Activated naive CD4-positive, alpha-beta T cell treated with Interleukin-2 at 50 U/mL for 16 hours (primary cell): Measurements from ENCODE around the gene RGS19.
A peak's percentile ranks its signal among the peaks of the same experiment; 100 is the strongest.

Experiments
- DNase-seq: peaks from one replicate; pipeline ENCODE4 v3.0.0-alpha.2; 2020

RGS19 gene

DNA sequence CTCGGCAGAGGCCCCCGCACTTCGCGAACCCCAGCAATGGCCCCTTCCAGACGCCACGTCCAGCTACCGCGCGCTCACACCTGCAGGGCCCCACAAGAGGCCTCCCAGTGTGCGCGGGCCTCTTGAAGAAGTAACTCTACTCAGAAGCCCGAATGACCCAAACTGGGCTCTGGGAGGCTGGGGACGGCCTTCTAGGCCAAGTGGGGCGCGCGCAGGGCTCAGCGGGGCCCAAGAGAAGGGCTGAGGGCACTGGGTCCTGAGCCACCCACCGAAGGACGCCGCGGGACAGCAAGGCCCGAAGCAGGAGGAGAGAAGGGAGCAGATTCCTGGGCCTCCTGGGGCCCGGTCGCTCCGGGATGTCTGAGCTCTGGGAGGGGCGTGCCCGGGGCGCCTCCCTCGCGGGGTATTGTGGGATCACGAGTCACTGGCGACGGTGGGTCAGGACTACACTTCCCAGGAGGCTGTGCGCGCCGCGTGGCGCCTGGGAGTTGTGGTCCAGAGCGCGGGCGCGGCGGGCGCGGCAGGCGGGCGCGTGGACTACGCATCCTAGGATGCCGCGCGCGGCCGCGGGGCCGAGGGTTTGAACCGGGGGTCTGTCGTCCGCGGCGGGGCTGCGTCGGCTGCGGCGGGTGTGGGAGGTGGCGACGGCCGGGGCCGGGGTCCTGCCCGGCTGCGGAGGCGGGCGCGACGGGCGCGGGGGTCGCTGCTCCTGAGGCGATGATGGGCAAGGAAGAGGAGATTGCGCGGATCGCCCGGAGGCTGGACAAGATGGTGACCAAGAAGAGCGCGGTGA, 16.5 kb downstream of the RGS19 start, which contains the start of gene TCEA2:
TSS of gene TCEA2 (plus strand) at position 603 of the 793 bp plus-strand sequence. CDS start at position 718, 115 bp downstream.
- DNase-seq, result peak; percentile 95

DNA sequence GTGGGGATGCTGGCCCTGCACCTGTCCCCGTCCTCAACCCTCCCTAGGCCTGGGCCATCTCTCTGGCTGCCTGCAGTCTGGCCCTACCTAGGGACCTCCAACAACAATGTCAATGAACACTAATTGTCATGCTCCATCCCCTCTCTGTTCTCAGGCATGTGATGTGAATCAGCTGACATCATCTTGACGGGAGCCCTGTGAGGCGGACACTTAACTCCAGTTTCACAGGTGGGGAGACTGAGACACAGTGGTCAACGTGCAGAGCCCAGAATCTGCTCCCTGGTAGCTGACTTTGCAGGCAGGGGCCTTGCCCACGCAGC, 17.1 kb downstream of the RGS19 start:
- no peak for DNase-seq

DNA sequence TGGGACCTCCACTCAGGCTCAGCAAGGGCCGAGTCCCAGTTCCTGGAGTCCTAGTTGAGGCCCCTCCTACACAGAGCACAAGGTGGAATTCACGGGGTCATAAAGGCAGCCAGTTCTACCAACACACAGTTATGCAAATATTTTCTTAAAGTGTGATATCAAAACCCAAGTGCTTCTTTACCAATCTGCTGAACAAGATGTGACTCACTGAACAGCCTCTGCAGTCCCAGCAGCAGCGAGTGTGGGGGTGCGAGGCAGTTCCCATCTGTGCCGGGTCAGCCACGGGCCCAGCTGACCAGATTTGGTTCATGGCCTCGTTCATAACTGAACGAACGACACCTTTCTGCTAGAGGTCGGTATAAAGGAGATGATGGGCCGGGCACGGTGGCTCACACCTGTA, 20.8 kb downstream of the RGS19 start:
- no peak for DNase-seq

DNA sequence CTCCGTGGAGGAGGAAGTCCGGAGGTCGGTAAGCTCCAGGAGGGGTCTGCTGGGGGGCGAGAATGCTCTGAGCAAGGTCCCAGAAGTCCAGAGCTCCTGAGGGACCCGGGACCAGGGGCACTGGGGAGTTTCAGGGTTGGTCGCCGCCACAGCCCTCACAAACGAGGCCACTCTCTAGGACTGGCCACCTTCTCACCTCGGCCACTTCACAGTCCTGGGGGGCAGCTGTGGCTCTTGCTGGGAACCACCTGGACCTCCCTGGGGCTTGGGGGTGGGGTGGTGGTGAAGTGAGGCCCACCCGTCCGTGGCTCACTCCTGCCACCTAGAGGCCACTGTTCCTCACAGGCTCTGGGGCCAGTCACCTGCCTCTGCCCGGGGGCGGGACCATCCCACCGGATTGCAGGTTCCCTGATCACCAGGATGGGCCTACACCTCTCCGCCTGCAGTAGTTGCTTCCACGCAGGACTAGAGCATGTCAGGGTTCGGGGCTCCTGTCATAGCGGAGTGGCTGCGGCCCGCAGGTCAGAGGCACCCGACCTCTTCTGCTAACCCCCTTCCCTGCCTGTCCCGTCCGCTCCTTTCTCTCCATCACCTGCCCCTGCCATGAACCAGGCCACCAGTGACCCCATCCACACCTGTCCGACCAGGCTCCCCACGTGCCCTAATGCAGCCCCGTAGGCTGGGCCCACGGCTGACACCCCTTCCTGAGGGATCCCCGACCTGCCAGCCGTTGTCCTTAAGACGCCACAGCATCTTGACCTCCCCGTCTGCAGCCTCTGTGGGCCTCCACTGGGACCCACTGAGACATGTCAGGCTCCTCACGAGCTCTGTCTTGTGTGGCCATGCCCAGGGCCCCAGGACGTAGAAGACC, 21.5 kb downstream of the RGS19 start:
- DNase-seq, result peak; percentile 82

DNA sequence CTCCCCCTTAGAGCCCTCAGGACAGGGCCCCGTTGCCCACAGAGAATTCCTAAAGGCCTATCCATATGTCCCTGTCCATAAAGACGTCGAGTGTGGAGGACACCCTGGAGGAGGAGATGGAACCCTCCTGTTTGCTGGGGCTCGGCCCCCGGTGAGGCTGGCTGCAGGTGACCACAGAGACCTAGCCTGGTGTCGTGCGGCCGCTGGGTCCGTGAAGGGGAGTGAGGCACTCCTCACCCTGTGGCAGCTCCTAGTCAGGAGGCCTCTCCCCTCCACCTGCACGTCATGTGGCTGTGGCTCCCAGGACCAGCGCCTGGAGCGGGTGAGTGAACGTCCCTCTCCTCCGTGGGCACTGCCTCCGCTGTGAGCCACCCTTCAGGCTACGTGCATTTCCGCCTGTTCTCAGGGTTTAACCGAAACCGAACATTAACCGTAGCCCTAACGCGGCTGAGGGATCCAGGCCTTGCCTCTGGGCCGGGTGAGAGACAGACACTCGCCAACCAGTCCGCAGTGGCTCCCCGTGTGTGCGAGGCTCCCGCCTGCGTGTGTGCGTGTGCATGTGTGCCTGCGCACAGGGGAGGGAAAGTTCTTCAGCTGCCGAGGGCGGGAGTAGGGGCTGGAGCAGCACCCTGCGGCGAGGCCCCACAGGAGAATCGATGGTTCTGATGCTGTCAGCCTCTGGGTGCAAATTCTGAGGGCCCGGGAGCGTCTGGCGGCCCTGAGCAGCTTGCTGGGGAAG, 22.3 kb downstream of the RGS19 start:
- DNase-seq, result no peak

DNA sequence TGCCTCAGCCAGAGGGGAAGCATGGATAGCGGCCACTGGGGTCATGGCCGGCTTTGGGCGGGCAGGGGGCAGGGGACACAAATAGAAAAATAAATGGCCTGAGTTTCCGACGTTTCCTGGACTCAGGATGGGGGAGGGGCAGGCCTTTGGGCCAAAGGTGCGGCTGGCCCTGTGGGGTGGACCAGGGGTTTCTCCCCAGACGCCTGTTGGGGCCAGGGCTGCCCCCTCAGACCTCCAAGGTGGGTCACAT, 22.8 kb downstream of the RGS19 start:
- no peak for DNase-seq

DNA sequence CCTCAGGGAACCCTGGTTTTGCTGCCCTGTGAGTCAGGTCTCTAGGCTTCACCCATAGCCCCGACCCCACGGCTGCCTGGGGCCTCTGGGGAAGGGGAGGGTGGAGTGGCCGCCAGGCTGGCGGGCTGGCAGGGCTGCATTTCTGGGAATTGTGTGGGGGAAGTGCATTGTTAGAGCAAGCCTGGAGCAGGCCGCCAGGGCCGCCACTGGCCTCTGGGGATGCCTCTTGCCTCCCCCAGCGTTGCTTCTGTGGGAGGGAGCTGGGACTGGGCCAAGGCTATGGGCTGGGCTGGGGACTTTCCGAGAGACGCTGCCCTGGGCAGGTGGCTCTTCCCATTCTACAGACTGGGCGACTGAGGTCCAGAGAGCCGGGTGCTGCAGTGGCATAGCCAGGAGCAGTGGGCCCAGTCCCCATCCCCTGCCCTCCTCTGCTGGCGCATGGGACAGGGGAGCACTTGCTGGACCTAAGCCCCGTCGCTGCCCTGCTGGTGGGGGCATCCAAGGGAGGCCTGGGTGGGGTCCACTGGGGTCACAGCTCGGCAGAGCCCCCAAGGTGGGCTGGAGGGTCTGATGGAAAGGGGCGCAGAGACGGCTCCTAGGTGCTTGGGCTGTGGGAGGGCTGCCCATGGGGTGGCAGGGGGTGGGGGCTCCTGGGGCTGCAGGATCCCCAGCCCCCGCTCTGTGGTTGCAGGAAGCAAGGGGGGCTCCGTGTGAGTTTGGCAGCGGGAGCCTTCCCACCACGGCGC, 23.3 kb downstream of the RGS19 start:
- no peak for DNase-seq

DNA sequence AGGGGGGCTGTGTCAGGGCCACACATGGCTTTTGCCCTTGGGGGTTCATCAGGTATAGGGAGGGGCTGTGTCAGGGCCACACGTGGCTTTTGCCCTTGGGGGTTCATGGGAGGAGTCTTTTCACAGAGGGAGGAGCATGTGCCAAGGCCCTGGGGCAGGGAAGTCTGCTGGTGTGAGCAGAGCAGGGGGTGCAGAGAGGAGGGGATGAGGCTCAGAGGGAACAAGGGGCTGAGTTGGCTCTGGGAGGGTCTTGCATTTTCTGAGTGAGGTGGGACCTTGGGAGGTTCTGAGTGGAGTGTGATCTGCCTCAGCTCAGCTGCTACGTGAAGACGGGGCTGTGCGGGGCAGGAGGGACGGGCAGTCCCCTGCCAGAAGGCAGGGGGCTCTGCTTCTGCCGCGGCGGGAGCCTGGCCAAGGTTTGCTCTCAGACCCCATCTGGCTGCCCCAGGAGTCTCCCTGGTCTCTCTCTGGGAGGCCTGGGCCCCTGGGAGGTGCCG, 23.9 kb downstream of the RGS19 start:
- no peak for DNase-seq

DNA sequence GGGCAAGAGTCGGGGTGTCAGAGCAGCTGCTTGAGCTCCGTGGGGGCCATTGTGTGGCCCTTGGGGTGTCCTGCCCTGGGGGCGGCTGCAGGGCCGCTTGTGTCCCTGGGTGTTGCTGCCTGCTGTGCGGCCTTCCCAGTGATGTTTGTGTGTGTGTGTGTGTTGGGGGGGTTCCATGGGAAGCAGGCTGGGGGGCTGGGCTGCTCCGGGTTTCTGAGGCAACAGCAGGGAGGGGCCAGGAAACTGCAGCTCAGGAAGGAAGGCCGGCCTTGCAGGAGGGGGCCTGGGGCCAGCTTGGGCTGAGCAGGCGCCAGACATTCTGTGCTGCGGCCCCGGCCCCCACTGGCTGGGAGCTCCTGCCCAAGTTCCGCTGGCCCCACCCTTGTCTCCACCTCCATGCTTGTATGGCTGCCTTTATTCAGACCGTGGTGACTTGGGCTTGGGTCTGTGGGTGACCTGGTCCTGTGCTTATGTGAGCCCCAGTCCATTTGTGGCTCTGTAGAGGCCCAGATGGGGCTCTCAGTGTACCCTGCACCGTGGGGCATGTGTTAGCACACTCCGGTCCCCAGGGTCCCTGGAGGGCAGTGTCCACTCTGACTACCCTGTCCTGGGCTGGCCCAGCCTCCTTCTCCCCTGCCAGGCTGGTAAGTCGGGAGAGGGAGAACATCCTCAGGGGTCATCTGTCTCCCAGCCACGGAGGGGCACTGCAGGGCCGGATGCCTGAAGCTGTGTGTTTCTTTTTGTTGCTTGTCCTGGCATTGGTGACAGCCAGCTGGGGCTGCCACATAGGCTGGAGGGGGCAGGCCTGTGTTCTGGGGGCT, 25.3 kb downstream of the RGS19 start:
- DNase-seq, result no peak

DNA sequence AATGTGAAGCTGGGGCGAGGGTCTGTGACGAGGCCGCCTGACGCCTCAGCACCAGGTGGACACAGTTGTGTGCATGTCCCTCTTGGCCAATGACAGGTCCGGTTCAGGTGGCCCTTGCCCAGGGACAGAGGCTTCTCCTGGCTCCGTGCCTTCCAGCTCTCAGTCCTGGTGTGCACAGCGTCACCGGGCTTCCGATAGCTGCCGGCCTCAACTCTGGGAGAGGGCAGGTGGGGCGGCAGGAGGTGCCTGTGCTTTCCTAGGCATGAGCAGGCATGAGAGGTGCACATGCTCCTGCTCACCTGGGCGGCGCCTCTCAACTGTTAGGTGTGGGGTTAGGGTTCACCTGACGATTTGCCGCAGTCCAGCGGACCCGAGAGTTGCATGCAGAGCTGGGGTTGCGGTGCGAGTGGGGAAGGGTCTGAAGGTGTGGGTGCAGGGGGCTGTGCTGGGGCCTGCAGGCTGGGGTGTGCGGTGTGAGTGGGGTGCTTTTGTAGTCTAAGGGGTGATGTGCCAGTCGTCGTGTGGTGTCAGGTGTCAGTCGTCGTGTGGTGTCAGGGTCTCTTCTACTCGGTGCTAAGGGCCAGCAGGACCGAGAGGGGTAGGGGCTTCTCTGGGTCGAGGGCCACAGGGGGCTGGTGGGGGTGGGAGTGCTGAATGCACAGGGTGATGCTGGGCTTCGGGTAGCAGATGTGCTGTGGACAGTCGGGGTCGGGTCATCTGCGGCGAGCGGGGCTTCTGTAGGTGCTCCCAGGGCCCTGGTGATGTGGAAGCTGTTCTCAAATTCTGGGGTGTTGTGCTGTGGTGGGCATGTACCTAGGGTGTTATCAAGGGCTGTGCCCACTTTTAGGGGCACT, 26.1 kb downstream of the RGS19 start:
- DNase-seq, result no peak

DNA sequence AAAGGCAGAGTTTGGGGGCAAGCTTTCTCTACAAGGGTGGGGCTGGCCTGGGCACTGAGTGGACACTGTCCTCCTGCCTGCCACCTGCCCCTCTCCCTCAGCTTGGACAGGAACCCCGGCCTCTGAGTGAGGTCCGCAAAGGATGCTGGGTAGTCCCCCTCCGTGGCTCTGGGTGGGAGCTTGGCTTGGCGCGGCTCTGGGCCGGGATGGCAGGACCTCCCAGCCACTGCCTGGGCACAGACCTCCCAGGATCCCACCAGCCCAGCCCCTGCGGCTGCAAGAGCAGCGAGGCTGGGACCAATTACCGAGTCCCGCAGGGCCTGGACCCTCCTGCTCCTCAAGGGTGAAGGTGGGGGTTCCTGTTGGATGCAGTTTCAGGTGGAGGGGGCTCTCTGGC, 27.0 kb downstream of the RGS19 start:
- DNase-seq, result no peak

DNA sequence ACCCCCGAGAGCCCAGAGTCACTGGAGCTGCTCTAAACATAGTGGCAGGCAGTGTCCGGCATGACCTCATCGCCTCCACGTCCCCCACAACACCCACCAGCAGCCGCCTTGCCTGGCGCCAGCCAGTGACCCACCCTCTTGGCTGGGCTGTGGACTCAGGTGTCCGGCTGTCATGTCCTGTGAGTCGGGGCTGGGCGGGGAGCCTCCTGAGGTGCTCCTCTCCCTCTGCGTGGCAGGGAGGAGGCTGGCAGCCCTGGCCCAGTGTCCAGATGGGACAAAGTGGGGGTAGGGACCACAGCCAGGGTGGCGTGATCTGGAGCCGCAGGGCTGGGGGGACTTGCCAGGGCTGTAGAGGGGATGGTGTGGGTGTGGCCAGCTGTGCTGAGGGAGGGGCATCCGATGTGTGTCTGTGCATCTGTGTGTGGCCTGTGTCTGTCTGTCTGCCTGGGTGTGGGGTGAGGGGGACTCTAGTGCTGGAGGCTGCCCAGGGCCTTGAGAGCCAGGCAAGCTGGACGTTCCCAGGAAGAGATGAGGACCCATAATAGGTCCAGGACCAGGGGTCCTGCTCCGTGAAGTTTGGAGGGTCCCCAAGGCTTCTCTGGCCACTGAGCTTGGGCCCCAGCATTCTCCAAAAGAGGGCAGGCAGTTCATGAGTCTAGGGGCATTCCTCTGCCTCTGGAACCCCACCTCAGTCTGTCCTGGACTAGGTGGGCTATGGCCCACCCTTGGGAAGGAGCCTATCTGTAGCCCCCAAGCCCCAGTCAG, 27.6 kb downstream of the RGS19 start:
- DNase-seq, result no peak

DNA sequence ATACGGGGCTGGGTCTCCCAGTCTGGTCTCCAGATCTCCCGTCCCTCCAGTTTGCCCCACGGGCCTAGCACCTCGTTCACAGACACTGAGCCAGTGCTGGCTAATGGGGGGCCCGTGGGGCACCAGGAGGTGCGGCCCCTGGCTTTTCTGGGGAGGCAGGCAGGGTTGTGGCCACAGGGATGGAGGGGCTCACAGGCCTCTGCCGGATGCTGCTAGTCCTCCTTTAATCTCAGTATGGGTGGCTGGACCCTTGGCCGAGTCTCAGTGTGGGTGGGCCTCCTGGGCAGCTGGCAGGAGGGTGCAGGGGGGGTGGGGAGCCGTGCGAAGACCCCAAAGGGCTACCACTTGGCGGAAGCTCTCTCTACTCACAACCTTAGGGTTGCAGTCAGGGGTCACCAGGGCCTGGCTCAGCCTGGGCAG, 28.3 kb downstream of the RGS19 start:
- DNase-seq, result no peak

DNA sequence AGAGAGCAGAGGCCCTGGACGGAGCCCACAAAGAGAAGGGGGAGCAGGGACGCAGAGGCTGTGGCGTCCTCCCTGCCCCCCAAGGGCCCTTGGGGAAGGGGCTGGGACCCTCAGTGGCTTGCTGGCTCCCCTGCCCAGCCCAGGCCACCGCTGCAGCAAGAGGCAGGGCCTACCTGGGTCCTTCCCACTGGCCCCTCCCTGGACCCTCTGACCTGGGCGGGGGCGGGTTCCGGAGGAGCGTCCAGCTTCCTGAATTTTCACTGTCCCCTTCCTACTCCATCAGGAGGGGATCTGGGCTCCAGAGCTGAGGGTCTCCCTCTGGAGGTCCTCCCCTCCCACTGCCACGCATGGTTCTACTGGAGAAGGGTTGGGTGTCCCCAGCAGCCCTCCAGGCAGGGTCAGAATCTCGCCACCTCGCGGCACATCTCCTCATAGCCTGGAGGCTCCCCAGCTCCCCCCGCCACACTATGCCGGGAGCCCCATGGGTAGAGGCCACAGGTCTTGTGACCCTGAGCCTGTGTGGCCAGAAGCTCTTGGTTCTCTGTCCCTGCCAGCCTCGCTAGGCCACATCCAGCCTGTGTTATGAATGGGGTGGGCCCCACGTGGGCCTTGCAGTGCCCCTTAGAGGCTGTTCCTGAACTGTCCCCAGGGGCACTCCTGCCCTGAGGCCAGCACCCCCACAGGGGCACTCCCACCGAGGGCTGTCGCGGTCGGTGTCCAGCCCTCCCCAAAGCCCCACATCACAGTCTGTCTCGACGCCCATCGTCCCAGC, 28.9 kb downstream of the RGS19 start:
- no peak for DNase-seq

DNA sequence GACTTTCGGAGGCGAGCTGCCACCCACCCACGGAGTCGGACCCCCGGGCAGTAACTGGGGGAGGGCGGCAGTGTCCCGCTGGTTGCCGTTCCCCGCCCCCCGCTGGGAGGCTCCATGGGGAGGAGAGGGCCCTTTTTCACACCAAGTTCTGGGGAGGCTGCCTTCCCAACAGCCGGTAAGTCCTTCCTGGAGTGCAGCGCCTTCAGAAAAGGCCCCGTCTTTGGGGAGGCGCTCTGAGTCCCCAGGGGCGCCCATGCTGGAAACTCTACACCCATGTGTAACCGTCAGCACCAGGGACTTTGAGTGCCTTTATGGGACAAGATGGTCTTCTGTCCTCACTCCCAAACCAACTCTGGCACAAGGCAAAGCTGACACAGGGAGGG, 29.4 kb downstream of the RGS19 start:
- DNase-seq, result no peak

DNA sequence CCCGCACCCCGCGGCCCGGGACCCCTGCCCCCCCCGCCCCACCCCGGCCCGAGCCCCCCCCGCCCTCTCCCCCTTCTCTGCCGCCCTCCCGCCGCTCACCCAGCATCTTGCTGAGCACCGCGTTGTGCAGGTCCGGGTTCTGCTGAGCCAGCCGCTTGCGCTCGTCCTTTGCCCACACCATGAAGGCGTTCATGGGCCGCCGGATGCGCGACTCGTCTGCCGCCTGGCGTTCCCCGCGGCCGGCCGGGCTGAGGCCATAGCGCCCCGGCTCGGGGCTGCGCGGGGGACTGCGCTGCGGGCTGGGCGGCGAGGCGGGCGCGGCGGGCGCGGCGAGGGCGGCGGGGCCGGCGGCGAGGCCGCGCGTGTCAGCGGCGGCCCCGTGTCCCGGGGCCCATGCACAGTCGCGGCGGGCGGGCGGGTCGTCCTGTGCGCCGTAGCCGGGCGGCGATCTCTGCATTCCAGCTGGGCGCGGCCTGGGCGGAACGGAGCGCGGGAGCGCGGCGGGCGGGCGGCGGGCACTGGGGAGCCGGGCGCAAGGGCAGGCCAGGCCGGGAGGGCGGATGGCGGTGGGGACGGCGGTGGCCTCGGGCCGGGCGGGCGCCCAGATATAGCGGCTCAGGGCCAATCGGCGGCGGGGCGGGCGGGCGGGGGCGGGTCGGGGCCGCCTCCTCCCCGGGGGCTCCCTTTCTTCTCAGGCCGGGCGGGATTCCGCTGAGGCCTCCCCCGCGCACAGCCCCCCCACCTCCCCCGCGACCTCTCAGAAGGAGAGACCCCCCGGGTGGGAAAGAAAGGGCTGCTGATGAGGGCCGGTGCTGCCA, 30.0 kb downstream of the RGS19 start, which contains the start of gene SOX18:
TSS of gene SOX18 (minus strand) at position 580 of the 818 bp plus-strand sequence. CDS start at position 457, 123 bp downstream.
- peak; percentile 33 for DNase-seq

DNA sequence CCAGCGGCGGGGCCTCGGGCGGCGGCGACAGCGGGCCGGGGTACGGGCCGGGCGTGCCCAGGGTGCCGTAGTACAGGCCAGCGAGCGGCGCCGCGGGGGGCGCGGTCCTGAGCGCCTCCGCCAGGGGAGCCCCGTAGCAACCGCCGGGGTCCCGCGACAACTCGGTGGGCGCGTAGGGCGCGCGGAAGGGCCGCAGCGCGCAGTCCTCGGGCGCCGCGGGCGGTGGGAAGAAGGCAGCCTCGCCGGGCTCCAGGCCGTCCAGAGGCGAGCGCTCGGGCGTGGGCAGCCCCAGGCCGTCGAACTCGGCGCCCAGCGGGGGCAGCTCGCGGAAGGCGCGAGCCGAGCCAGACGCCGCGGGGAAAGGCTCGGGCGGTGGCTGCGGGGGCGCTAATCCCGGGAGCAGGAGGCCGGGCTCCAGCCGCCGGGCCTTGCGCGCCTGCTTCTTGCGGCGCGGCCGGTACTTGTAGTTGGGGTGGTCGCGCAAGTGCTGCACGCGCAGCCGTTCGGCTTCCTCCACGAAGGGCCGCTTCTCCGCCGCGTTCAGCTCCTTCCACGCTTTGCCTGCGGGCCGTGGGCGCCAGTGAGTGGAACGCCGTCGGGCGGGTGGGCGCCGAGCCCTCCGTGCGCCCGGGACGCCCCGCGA, 30.8 kb downstream of the RGS19 start:
- no peak for DNase-seq

DNA sequence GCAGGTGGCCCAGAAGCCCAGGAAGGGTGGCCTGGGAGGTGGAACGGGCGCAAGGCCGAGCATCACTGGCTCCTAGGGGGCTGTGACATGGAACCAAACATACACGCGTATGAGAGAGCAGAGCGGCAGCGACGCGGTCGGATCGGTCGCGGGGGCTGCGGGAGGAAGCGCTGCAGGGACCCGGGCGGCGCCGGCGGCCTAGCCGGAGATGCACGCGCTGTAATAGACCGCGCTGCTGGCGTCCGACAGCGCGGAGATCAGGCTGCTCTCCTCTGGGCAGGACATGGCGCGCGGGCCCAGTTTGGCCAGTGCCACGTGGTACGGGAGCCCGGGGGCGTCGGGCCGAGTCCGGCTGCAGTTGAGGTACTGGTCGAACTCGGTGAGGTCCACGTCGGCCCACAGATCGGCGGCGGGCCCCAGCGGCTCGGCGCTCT, 31.3 kb downstream of the RGS19 start:
- DNase-seq, result no peak
